Measurements from ENCODE around the gene EPHA4.

EPHA4 gene

DNA sequence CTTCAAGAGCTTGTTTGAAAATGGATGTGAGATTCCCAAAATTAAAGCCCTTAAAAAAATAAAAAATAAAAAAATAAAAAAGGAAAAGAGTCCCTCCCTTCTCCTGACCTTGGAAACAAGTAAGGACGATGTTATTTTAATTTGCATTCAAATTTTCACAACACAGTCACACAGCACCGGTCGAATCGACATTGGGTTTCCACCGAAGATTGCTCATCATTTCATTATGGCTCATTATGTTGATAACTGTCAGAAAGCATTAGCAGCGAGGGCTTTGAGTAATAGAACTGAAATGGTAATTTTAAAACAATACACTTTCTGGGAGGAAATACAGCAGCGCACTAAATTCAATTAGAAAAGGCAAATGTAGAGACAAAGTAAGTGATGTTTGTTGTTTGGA is 78.7 kb downstream of the EPHA4 start:
- Histone ChIP-seq H3K4me2 (ENCODE audit: low read length, poor library complexity, severe bottlenecking) (no peak overlapping the region), H3K4me3 (ENCODE audit: insufficient read depth in 1 of 2, low read depth in 1 of 2, low read length in 2 of 2) (no peak overlapping the region), H3K27me3 (ENCODE audit: control insufficient read depth in 1 of 2, insufficient read depth in 1 of 2, low read length in 2 of 2) (no peaks in the 10 kb centered on the region), H2BK120ac (ENCODE audit: low read depth, low read length) (no peak overlapping the region), H4K8ac (ENCODE audit: low read length) (no peak overlapping the region), H3K79me1 (replicated peaks; ENCODE audit: low read length, poor library complexity, severe bottlenecking) (peaks cover 28% of the 10 kb centered on the region), H2BK12ac (ENCODE audit: low read length in 2 of 2) (no peak overlapping the region), H3K9me3 (ENCODE audit: control insufficient read depth, low read length) (no peaks in the 10 kb centered on the region), H2AFZ (ENCODE audit: low read depth, low read length) (no peak overlapping the region), H3K14ac (ENCODE audit: low read length in 2 of 2) (no peak overlapping the region), H3K4ac (ENCODE audit: low read depth in 1 of 2, low read length in 2 of 2) (no peak overlapping the region), H2BK15ac (ENCODE audit: low read depth, poor library complexity, severe bottlenecking) (no peak overlapping the region), H2BK5ac (ENCODE audit: low read depth, low read length, poor library complexity, severe bottlenecking) (no peak overlapping the region), H3K36me3 (ENCODE audit: control insufficient read depth in 1 of 2, insufficient read depth in 2 of 2, low read depth in 1 of 2, low read length in 2 of 2) (peaks cover 10 to 12% of the 10 kb centered on the region in 2 experiments), H3K27ac (ENCODE audit: low read length, poor library complexity, severe bottlenecking) (no peak overlapping the region), H2AK5ac (ENCODE audit: low read length, severe bottlenecking) (no peak overlapping the region), H3K4me1 (ENCODE audit: control insufficient read depth, insufficient read depth, low read depth, low read length) (no peaks in the 10 kb centered on the region), H3K9ac (ENCODE audit: low read length) (no peak overlapping the region), H3K18ac (ENCODE audit: low read depth in 1 of 2, low read length in 2 of 2) (no peak overlapping the region), H4K91ac (ENCODE audit: low read length) (no peak overlapping the region), H3K23ac (ENCODE audit: low read length in 2 of 2) (no peak overlapping the region)
- DNase-seq: no peak
- 88% methylated on average over 7 of the region's 7 CpGs for WGBS

DNA sequence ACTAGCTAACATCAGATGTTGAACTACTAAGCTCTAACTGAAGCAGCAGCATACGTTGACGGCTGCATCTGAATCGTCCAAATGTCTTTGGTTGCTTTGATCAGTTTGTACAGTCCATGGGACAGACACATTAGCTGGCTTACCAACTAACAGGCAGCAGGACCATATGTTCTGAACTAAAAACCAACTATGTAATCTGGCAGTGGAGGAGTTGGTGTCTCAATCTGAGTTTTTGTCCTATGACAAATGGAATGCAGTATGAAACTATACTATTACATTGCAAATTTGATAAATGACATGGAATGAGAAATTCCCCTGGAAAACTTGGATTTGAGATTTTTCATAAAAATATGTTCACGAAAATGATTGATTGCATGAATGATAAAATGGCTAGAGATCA is 79.5 kb downstream of the EPHA4 start:
- Histone ChIP-seq H3K9me3 (ENCODE audit: control insufficient read depth, low read length) (no peaks in the 10 kb centered on the region), H3K36me3 (ENCODE audit: control insufficient read depth in 1 of 2, insufficient read depth in 2 of 2, low read depth in 1 of 2, low read length in 2 of 2) (peaks cover 10 to 12% of the 10 kb centered on the region in 2 experiments), H2AK5ac (ENCODE audit: low read length, severe bottlenecking) (no peak overlapping the region), H3K4me3 (ENCODE audit: insufficient read depth in 1 of 2, low read depth in 1 of 2, low read length in 2 of 2) (no peak overlapping the region), H3K27ac (ENCODE audit: low read length, poor library complexity, severe bottlenecking) (no peak overlapping the region), H3K9ac (ENCODE audit: low read length) (no peak overlapping the region), H3K4me1 (ENCODE audit: control insufficient read depth, insufficient read depth, low read depth, low read length) (no peaks in the 10 kb centered on the region), H3K18ac (ENCODE audit: low read depth in 1 of 2, low read length in 2 of 2) (peak overlapping the region in 1 of 2 experiments; percentile 40), H3K4ac (ENCODE audit: low read depth in 1 of 2, low read length in 2 of 2) (no peak overlapping the region), H2BK5ac (ENCODE audit: low read depth, low read length, poor library complexity, severe bottlenecking) (no peak overlapping the region), H2BK15ac (ENCODE audit: low read depth, poor library complexity, severe bottlenecking) (no peak overlapping the region), H3K27me3 (ENCODE audit: control insufficient read depth in 1 of 2, insufficient read depth in 1 of 2, low read length in 2 of 2) (no peaks in the 10 kb centered on the region), H4K91ac (ENCODE audit: low read length) (no peak overlapping the region), H4K8ac (ENCODE audit: low read length) (no peak overlapping the region), H2AFZ (ENCODE audit: low read depth, low read length) (no peak overlapping the region), H3K79me1 (replicated peaks; ENCODE audit: low read length, poor library complexity, severe bottlenecking) (peaks cover 31% of the 10 kb centered on the region), H3K14ac (ENCODE audit: low read length in 2 of 2) (no peak overlapping the region), H2BK12ac (ENCODE audit: low read length in 2 of 2) (peak overlapping the region in 1 of 2 experiments; percentile 78), H3K23ac (ENCODE audit: low read length in 2 of 2) (no peak overlapping the region), H2BK120ac (ENCODE audit: low read depth, low read length) (no peak overlapping the region), H3K4me2 (ENCODE audit: low read length, poor library complexity, severe bottlenecking) (no peak overlapping the region)
- no peak for DNase-seq
- WGBS: 81% methylated on average over 4 of the region's 4 CpGs

GRCh38 chr2:221490506-221491060 is 81.5 kb downstream of the EPHA4 start:
- no peaks in the 10 kb centered on the region for H3K9me3 ChIP-seq (ENCODE audit: control insufficient read depth, low read length)
- no peak overlapping the region for H2BK15ac ChIP-seq (ENCODE audit: low read depth, poor library complexity, severe bottlenecking)
- H2AFZ ChIP-seq (ENCODE audit: low read depth, low read length): no peak overlapping the region
- no peak overlapping the region for H4K8ac ChIP-seq (ENCODE audit: low read length)
- H2BK5ac ChIP-seq (ENCODE audit: low read depth, low read length, poor library complexity, severe bottlenecking): no peak overlapping the region
- no peak overlapping the region for H2AK5ac ChIP-seq (ENCODE audit: low read length, severe bottlenecking)
- H3K4me1 ChIP-seq (ENCODE audit: control insufficient read depth, insufficient read depth, low read depth, low read length): no peaks in the 10 kb centered on the region
- peaks cover 2 to 5% of the 10 kb centered on the region in 2 experiments for H3K36me3 ChIP-seq (ENCODE audit: control insufficient read depth in 1 of 2, insufficient read depth in 2 of 2, low read depth in 1 of 2, low read length in 2 of 2)
- no peak overlapping the region for H3K18ac ChIP-seq (ENCODE audit: low read depth in 1 of 2, low read length in 2 of 2)
- 60% methylated on average over 1 of the region's 3 CpGs for WGBS
- H3K27me3 ChIP-seq (ENCODE audit: control insufficient read depth in 1 of 2, insufficient read depth in 1 of 2, low read length in 2 of 2): no peaks in the 10 kb centered on the region
- peaks cover 25% of the 10 kb centered on the region for H3K79me1 ChIP-seq (replicated peaks; ENCODE audit: low read length, poor library complexity, severe bottlenecking)
- DNase-seq: peak; percentile 43
- no peak overlapping the region for H3K4me2 ChIP-seq (ENCODE audit: low read length, poor library complexity, severe bottlenecking)
- H3K4ac ChIP-seq (ENCODE audit: low read depth in 1 of 2, low read length in 2 of 2): no peak overlapping the region
- H2BK120ac ChIP-seq (ENCODE audit: low read depth, low read length): no peak overlapping the region
- no peak overlapping the region for H2BK12ac ChIP-seq (ENCODE audit: low read length in 2 of 2)
- H4K91ac ChIP-seq (ENCODE audit: low read length): no peak overlapping the region
- H3K23ac ChIP-seq (ENCODE audit: low read length in 2 of 2): no peak overlapping the region
- no peak overlapping the region for H3K4me3 ChIP-seq (ENCODE audit: insufficient read depth in 1 of 2, low read depth in 1 of 2, low read length in 2 of 2)
- no peak overlapping the region for H3K14ac ChIP-seq (ENCODE audit: low read length in 2 of 2)
- no peak overlapping the region for H3K27ac ChIP-seq (ENCODE audit: low read length, poor library complexity, severe bottlenecking)
- no peak overlapping the region for H3K9ac ChIP-seq (ENCODE audit: low read length)

DNA sequence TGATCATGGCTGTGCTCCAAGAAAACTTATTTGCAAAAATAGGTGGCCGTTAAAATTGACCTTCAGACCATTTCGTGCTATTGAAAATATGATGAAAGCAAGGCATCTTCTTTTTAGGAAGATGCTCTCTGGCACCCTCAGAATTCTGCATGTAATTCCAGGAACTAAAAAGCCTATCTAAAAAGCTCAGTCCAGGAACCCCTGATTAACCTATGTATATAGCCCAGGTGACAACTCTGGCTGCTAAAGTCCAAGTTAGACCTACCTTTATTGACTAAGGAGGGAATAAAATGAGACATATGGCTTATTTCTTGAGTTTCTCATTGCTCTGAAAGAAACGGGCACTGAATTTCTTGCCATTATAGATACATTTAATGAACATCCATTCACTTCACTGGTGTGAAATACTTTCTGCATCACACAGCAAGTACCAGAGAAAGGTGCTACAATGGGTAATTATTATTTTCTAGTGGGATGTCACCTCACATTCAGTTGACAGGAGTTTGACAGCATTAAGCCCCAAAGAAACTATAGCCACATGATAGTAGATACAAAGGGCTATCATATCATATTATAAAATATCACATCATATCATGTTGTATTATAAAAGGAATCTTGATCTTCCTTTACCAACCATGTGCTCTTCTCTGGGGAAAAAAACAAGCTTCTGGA is 83.8 kb downstream of the EPHA4 start:
- WGBS: 98% methylated on average over 2 of the region's 3 CpGs
- Histone ChIP-seq H2BK120ac (ENCODE audit: low read depth, low read length) (no peak overlapping the region), H3K14ac (ENCODE audit: low read length in 2 of 2) (no peak overlapping the region), H2AFZ (ENCODE audit: low read depth, low read length) (no peak overlapping the region), H4K8ac (ENCODE audit: low read length) (no peak overlapping the region), H4K91ac (ENCODE audit: low read length) (no peak overlapping the region), H3K79me1 (replicated peaks; ENCODE audit: low read length, poor library complexity, severe bottlenecking) (peaks cover 30% of the 10 kb centered on the region), H3K27ac (ENCODE audit: low read length, poor library complexity, severe bottlenecking) (no peak overlapping the region), H3K4ac (ENCODE audit: low read depth in 1 of 2, low read length in 2 of 2) (no peak overlapping the region), H3K4me2 (ENCODE audit: low read length, poor library complexity, severe bottlenecking) (no peak overlapping the region), H3K23ac (ENCODE audit: low read length in 2 of 2) (no peak overlapping the region), H3K27me3 (ENCODE audit: control insufficient read depth in 1 of 2, insufficient read depth in 1 of 2, low read length in 2 of 2) (no peaks in the 10 kb centered on the region), H2AK5ac (ENCODE audit: low read length, severe bottlenecking) (no peak overlapping the region), H2BK5ac (ENCODE audit: low read depth, low read length, poor library complexity, severe bottlenecking) (no peak overlapping the region), H3K36me3 (ENCODE audit: control insufficient read depth in 1 of 2, insufficient read depth in 2 of 2, low read depth in 1 of 2, low read length in 2 of 2) (peaks cover 0 to 4% of the 10 kb centered on the region in 2 experiments), H2BK12ac (ENCODE audit: low read length in 2 of 2) (no peak overlapping the region), H3K9me3 (ENCODE audit: control insufficient read depth, low read length) (no peaks in the 10 kb centered on the region), H2BK15ac (ENCODE audit: low read depth, poor library complexity, severe bottlenecking) (no peak overlapping the region), H3K18ac (ENCODE audit: low read depth in 1 of 2, low read length in 2 of 2) (no peak overlapping the region), H3K9ac (ENCODE audit: low read length) (no peak overlapping the region), H3K4me1 (ENCODE audit: control insufficient read depth, insufficient read depth, low read depth, low read length) (no peaks in the 10 kb centered on the region), H3K4me3 (ENCODE audit: insufficient read depth in 1 of 2, low read depth in 1 of 2, low read length in 2 of 2) (no peak overlapping the region)
- DNase-seq: no peak
